Measurements from ENCODE around the gene NRN1L. TPM values are rescaled to one million over a fixed set of nuclear protein-coding genes. Genes with fewer than 3 reads are reported as not detected.

The NRN1L gene
- total and polyA plus RNA-seq, 2 of the 4 experiments (the other 2 are of a cell fraction): 0.27 TPM; not detected in 1

GRCh38 chr16:67857547-67858233 lies 27.0 kb upstream of the NRN1L start:
- no peak overlapping the region for H2BK120ac ChIP-seq (ENCODE audit: low read depth, low read length)
- ATAC-seq (ENCODE audit: low read depth) (peak; percentile 96), DNase-seq (peak; percentile 92)
- no peak overlapping the region for H4K5ac ChIP-seq (ENCODE audit: low read depth, low read length)
- intact Hi-C loops (cut with micrococcal nuclease): no loop called here
- H3K14ac ChIP-seq (replicated peaks; ENCODE audit: low read depth, low read length): no peak overlapping the region
- peaks cover 21% of the 10 kb centered on the region for H3K4me1 ChIP-seq (ENCODE audit: control insufficient read depth, insufficient read depth, low read length)
- no peak overlapping the region for H2AK5ac ChIP-seq (ENCODE audit: low read depth, low read length)
- no peak overlapping the region for H3K4me2 ChIP-seq (ENCODE audit: low read depth, low read length)
- no peak overlapping the region for H3K56ac ChIP-seq (ENCODE audit: extremely low read depth, insufficient read depth, low read length)
- H2BK5ac ChIP-seq (ENCODE audit: low read depth, low read length, poor library complexity, severe bottlenecking): no peak overlapping the region
- no peak overlapping the region for H3K9ac ChIP-seq (ENCODE audit: low read depth, low read length)
- POLR2A ChIA-PET (ENCODE audit: unreplicated experiment): no interaction called here
- dilution Hi-C loops (cut with HindIII; ENCODE audit: low sequenced_read_pairs, unreplicated experiment): no loop called here
- H4K8ac ChIP-seq (ENCODE audit: low read depth in 2 of 2, low read length in 2 of 2): no peak overlapping the region
- H2AK9ac ChIP-seq (replicated peaks; ENCODE audit: low read depth, low read length, poor library complexity): peak overlapping the region; percentile 1
- H3K36me3 ChIP-seq (ENCODE audit: control insufficient read depth, insufficient read depth, low read length): peaks cover 17% of the 10 kb centered on the region
- H3K18ac ChIP-seq (ENCODE audit: low read depth, low read length): no peak overlapping the region
- CTCF ChIA-PET: interaction anchor here (1.3 to 2.0 kb wide), 2 partner anchors 26 to 41 kb away, joined by 4 to 8 read pairs; partner anchors contain the start of gene NRN1L
- no peak overlapping the region for H2BK20ac ChIP-seq (ENCODE audit: low read depth, low read length)
- H2AFZ ChIP-seq (replicated peaks; ENCODE audit: low read length, poor library complexity): no peak overlapping the region
- H3K79me1 ChIP-seq (ENCODE audit: low read depth in 1 of 2, low read length in 2 of 2): peaks cover 29 to 89% of the 10 kb centered on the region in 2 experiments
- H3K27me3 ChIP-seq (ENCODE audit: control insufficient read depth, insufficient read depth, low read length): no peaks in the 10 kb centered on the region
- peaks cover 97% of the 10 kb centered on the region for H4K20me1 ChIP-seq (ENCODE audit: insufficient read depth, low read length)
- H3K27ac ChIP-seq (ENCODE audit: insufficient read depth, low read length): no peak overlapping the region
- H3K4ac ChIP-seq (ENCODE audit: low read depth, low read length): no peak overlapping the region
- BruUV-seq (replicated peaks): no TSS peak
- no peak overlapping the region for H2BK15ac ChIP-seq (ENCODE audit: low read depth, low read length)
- H3K9me1 ChIP-seq (ENCODE audit: insufficient read depth, low read length): peaks cover 62% of the 10 kb centered on the region
- H3K9me3 ChIP-seq (ENCODE audit: control insufficient read depth, insufficient read depth, low read length): no peaks in the 10 kb centered on the region
- no CpG with 5 or more reads among the region's 3 CpGs for WGBS, 2 experiments (ENCODE audit: extremely low coverage in 2 of 2, insufficient read length in 1 of 2)
- no peak overlapping the region for H3K23ac ChIP-seq (ENCODE audit: low read depth, low read length)
- in situ Hi-C loops (cut with MboI; ENCODE audit: low sequenced_read_pairs): no loop called here
- H3K4me3 ChIP-seq (ENCODE audit: insufficient read depth, low read depth, low read length): no peak overlapping the region
- H4K91ac ChIP-seq (ENCODE audit: insufficient read depth, low read depth, low read length): no peak overlapping the region
- TF ChIP-seq SMC3 (IDR thresholded peaks at IDR 0.05; ENCODE audit: low read depth, low read length): no peak
- peak; percentile 37; the same call in 1 of the 2 replicates for TF ChIP-seq MAFK (IDR thresholded peaks at IDR 0.05; ENCODE audit: low read depth, low read length)
- TF ChIP-seq RAD21 (IDR thresholded peaks at IDR 0.05; ENCODE audit: low read length): no peak; the same call in 1 of the 2 replicates
- peak; percentile 40 for TF ChIP-seq NFE2L2 (IDR thresholded peaks at IDR 0.05; ENCODE audit: low read depth, low read length)
- no peak for TF ChIP-seq CTCF (conservative IDR thresholded peaks at IDR 0.05; ENCODE audit: low read depth, low read length)
- peak; percentile 71 for TF ChIP-seq FOS (IDR thresholded peaks at IDR 0.05; ENCODE audit: low read depth, low read length)
- TF ChIP-seq CHD1 (IDR thresholded peaks at IDR 0.05; ENCODE audit: low read depth, low read length): no peak; the same call in 1 of the 2 replicates
- peak; percentile 68 for TF ChIP-seq MXI1 (IDR thresholded peaks at IDR 0.05; ENCODE audit: borderline replicate concordance, low read depth, low read length)
- no peak for TF ChIP-seq USF2 (IDR thresholded peaks at IDR 0.05; ENCODE audit: low read depth, low read length)
- TF ChIP-seq BHLHE40 (IDR thresholded peaks at IDR 0.05; ENCODE audit: low read depth, low read length): peak; percentile 34; the same call in 1 of the 2 replicates
- TF ChIP-seq MAZ (IDR thresholded peaks at IDR 0.05; ENCODE audit: borderline replicate concordance, low read depth, low read length): 0 out of 2 replicates have a peak, but pooled peaks have one; percentile 25
- TF ChIP-seq CEBPB (IDR thresholded peaks at IDR 0.05; ENCODE audit: low read depth, low read length): peak; percentile 60
- TF ChIP-seq RFX5 (IDR thresholded peaks at IDR 0.05; ENCODE audit: low read depth, low read length): no peak
- TF ChIP-seq RCOR1 (IDR thresholded peaks at IDR 0.05; ENCODE audit: insufficient replicate concordance, low read length): peak; percentile 31
